H9 (cell line): ENCODE measurements around the gene KIF18A. TPM values are rescaled to one million over a fixed set of nuclear protein-coding genes. Genes with fewer than 3 reads are reported as not detected.

Experiments
- DNase-seq: peaks from one replicate; pipeline ENCODE4 v3.0.0-alpha.2; 2017
- H2AFZ ChIP-seq: one replicate; pipeline ENCODE4 v1.6.1; 2013; ENCODE audit warnings: mild to moderate bottlenecking, low read length, control low read depth, moderate library complexity
- H2AK5ac ChIP-seq: 2 replicates; pipeline ENCODE4 v1.6.1; 2013; ENCODE audit warnings: low read length, control low read depth, mixed read lengths; ENCODE audit not compliant: insufficient read length
- H2BK120ac ChIP-seq: one replicate; pipeline ENCODE4 v1.6.1; 2013; ENCODE audit warnings: low read depth, mild to moderate bottlenecking, low read length, control low read depth, inconsistent platforms; ENCODE audit not compliant: poor library complexity, severe bottlenecking
- H2BK12ac ChIP-seq: 2 replicates; pipeline ENCODE4 v1.6.1; 2013; ENCODE audit warnings: low read length, control low read depth, mixed read lengths, low read depth; ENCODE audit not compliant: insufficient read length
- H2BK15ac ChIP-seq: 2 replicates; pipeline ENCODE4 v1.6.1; 2013; ENCODE audit warnings: low read depth, low read length, control low read depth
- H2BK20ac ChIP-seq: one replicate; pipeline ENCODE4 v1.6.1; 2013; ENCODE audit warnings: low read depth, mild to moderate bottlenecking, low read length, control low read depth, inconsistent platforms; ENCODE audit not compliant: poor library complexity, severe bottlenecking
- H2BK5ac ChIP-seq: 2 replicates; pipeline ENCODE4 v1.6.1; 2013; ENCODE audit warnings: low read length, control low read depth, mixed read lengths; ENCODE audit not compliant: insufficient read length
- H3K14ac ChIP-seq: 2 replicates; pipeline ENCODE4 v1.6.1; 2013; ENCODE audit warnings: low read length, control low read depth; ENCODE audit not compliant: insufficient read depth
- H3K18ac ChIP-seq: 2 replicates; pipeline ENCODE4 v1.6.1; 2013; ENCODE audit warnings: low read depth, mild to moderate bottlenecking, mixed read lengths, low read length, control low read depth; ENCODE audit not compliant: insufficient read length
- H3K23ac ChIP-seq: 2 replicates; pipeline ENCODE4 v1.6.1; 2013; ENCODE audit warnings: low read length, control low read depth, mixed read lengths, low read depth; ENCODE audit not compliant: insufficient read length
- H3K23me2 ChIP-seq: 2 replicates; pipeline ENCODE4 v1.6.1; 2013; ENCODE audit warnings: low read depth, mild to moderate bottlenecking, mixed read lengths, low read length, control low read depth; ENCODE audit not compliant: insufficient read length, poor library complexity, severe bottlenecking
- H3K27ac ChIP-seq: 2 replicates; pipeline ENCODE4 v1.5.1; 2013; ENCODE audit warnings: low read length, control low read depth, mixed read lengths, low read depth; ENCODE audit not compliant: insufficient read length
- H3K27me3 ChIP-seq: 2 replicates; pipeline ENCODE4 v1.6.1; 2013; ENCODE audit warnings: low read length, control low read depth, inconsistent platforms; ENCODE audit not compliant: insufficient read depth
- H3K4ac ChIP-seq: 2 replicates; pipeline ENCODE4 v1.6.1; 2013; ENCODE audit warnings: low read depth, mild to moderate bottlenecking, control low read depth, inconsistent platforms, low read length, moderate library complexity
- H3K4me1 ChIP-seq: 2 replicates; pipeline ENCODE4 v1.6.1; 2013; ENCODE audit warnings: low read length, control low read depth, inconsistent platforms; ENCODE audit not compliant: insufficient read depth
- H3K4me2 ChIP-seq: 2 replicates; pipeline ENCODE4 v1.6.1; 2013; ENCODE audit warnings: low read length, control low read depth, mixed read lengths; ENCODE audit not compliant: insufficient read length, insufficient read depth
- H3K56ac ChIP-seq: 2 replicates; pipeline ENCODE4 v1.6.1; 2013; ENCODE audit warnings: low read depth, mild to moderate bottlenecking, mixed read lengths, low read length, control low read depth; ENCODE audit not compliant: insufficient read length
- H3K79me1 ChIP-seq: 2 replicates; pipeline ENCODE4 v1.6.1; 2013; ENCODE audit warnings: low read depth, mild to moderate bottlenecking, moderate library complexity, low read length, control low read depth, inconsistent platforms; ENCODE audit not compliant: insufficient read depth, poor library complexity, severe bottlenecking
- H3K79me2 ChIP-seq: 2 replicates; pipeline ENCODE4 v1.6.1; 2013; ENCODE audit warnings: low read length, control low read depth, inconsistent platforms; ENCODE audit not compliant: insufficient read depth
- H3K9ac ChIP-seq: 2 replicates; pipeline ENCODE4 v1.6.1; 2013; ENCODE audit warnings: low read length, control low read depth, mixed read lengths; ENCODE audit not compliant: insufficient read length; ENCODE audit errors: extremely low read depth
- H3K9me3 ChIP-seq: one replicate; pipeline ENCODE4 v1.6.1; 2013; ENCODE audit warnings: low read depth, low read length, inconsistent platforms; ENCODE audit not compliant: control insufficient read depth
- H3T11ph ChIP-seq: one replicate; pipeline ENCODE4 v1.6.1; 2013; ENCODE audit warnings: mild to moderate bottlenecking, low read length, control low read depth, inconsistent platforms
- H4K20me1 ChIP-seq: one replicate; pipeline ENCODE4 v1.6.1; 2013; ENCODE audit not compliant: control insufficient read depth, insufficient read length, insufficient read depth
- H4K5ac ChIP-seq: 2 replicates; pipeline ENCODE4 v1.6.1; 2013; ENCODE audit warnings: low read depth, mild to moderate bottlenecking, mixed read lengths, low read length, control low read depth; ENCODE audit not compliant: insufficient read length
- H4K8ac ChIP-seq: replicated peaks from 2 replicates; pipeline ENCODE4 v1.6.1; 2013; ENCODE audit warnings: low read length, control low read depth, mixed read lengths, low read depth; ENCODE audit not compliant: insufficient read length
- H4K91ac ChIP-seq: 2 replicates; pipeline ENCODE4 v1.6.1; 2013; ENCODE audit warnings: low read depth, mild to moderate bottlenecking, moderate library complexity, mixed read lengths, low read length, control low read depth; ENCODE audit not compliant: insufficient read length
- H3K27ac Mint-ChIP-seq, 3 experiments: 2 replicates in 2 of 3; 3 replicates in 1 of 3; pipeline ENCODE4 v1.8.0; 2020 to 2021; ENCODE audit warnings: mixed read lengths in 3 of 3, mild to moderate bottlenecking in 1 of 3, moderate library complexity in 1 of 3
- H3K27me3 Mint-ChIP-seq: 2 replicates; pipeline ENCODE4 v1.8.0; 2021; ENCODE audit warnings: low read depth, mild to moderate bottlenecking, moderate library complexity, mixed read lengths
- H3K36me3 Mint-ChIP-seq, 3 experiments: 2 replicates in 2 of 3; 3 replicates in 1 of 3; pipeline ENCODE4 v1.8.0; 2020 to 2021; ENCODE audit warnings: low read depth in 3 of 3, mixed read lengths in 3 of 3; ENCODE audit not compliant: insufficient read depth in 1 of 3
- H3K4me1 Mint-ChIP-seq, 2 experiments: 2 replicates each; pipeline ENCODE4 v1.8.0; 2020; ENCODE audit warnings: mixed read lengths in 2 of 2
- H3K4me3 Mint-ChIP-seq, 2 experiments: 2 replicates in 1 of 2; 3 replicates in 1 of 2; pipeline ENCODE4 v1.8.0; 2020 to 2021; ENCODE audit warnings: mild to moderate bottlenecking in 2 of 2, mixed read lengths in 2 of 2, moderate library complexity in 1 of 2
- H3K9me3 Mint-ChIP-seq, 2 experiments: 2 replicates in 1 of 2; 3 replicates in 1 of 2; pipeline ENCODE4 v1.8.0; 2020; ENCODE audit warnings: mild to moderate bottlenecking in 2 of 2, mixed read lengths in 2 of 2, moderate library complexity in 1 of 2
- CTCF ChIP-seq: fragments of 200-600 bp; sonication (generic); conservative IDR thresholded peaks from 3 replicates; pipeline ENCODE4 v1.8.0; 2021; ENCODE audit warnings: antibody characterized with exemption, mild to moderate bottlenecking
- WGBS: extraction: QIAGEN DNeasy Blood & Tissue Kit; methylation state at CpG from one replicate; pipeline ENCODE4 v1.1.7; 2013; ENCODE audit warnings: missing lambda C conversion rate, low lambda C conversion rate, mixed read lengths; ENCODE audit not compliant: insufficient read length; ENCODE audit errors: extremely low coverage; 5-methylcytosine and 5-hydroxymethylcytosine counted together
- total RNA-seq: library from RNA; stranded (reverse); gene quantifications from 2 replicates; pipeline ENCODE4 v1.2.1, GENCODE V29; 2021

The KIF18A gene
- total RNA-seq, 1 experiment from 2014 or later: 25.9 TPM

GRCh38 chr11:28123151-28123581 lies 15.2 kb upstream of the KIF18A start:
- no peak overlapping the region for H3T11ph ChIP-seq
- no peaks in the 10 kb centered on the region for H3K79me1 ChIP-seq
- H3K27ac Mint-ChIP-seq: peak overlapping the region in 1 of 3 experiments; percentile 56; a peak in 1 of 7 replicates
- H2BK20ac ChIP-seq: no peak overlapping the region
- H3K18ac ChIP-seq: no peak overlapping the region
- H2BK12ac ChIP-seq: no peak overlapping the region
- H3K27me3 Mint-ChIP-seq: no peaks in the 10 kb centered on the region
- H3K23me2 ChIP-seq: no peaks in the 10 kb centered on the region
- no peak for DNase-seq
- no peak overlapping the region for H3K9ac ChIP-seq
- no peaks in the 10 kb centered on the region for H3K36me3 Mint-ChIP-seq
- no peak for TF ChIP-seq CTCF
- no peaks in the 10 kb centered on the region for H3K27me3 ChIP-seq
- no peak overlapping the region for H3K14ac ChIP-seq
- H3K9me3 Mint-ChIP-seq: no peaks in the 10 kb centered on the region
- H3K4me2 ChIP-seq: no peak overlapping the region
- H2AK5ac ChIP-seq: no peak overlapping the region
- no peaks in the 10 kb centered on the region for H3K9me3 ChIP-seq
- H3K4me1 Mint-ChIP-seq: peaks cover 4 to 6% of the 10 kb centered on the region in 2 experiments; a peak in 2 of 4 replicates
- H4K8ac ChIP-seq: no peak overlapping the region
- no peak overlapping the region for H2BK5ac ChIP-seq
- H4K20me1 ChIP-seq: no peaks in the 10 kb centered on the region
- H4K91ac ChIP-seq: no peak overlapping the region
- WGBS: no CpG with 5 or more reads among the region's 3 CpGs
- no peak overlapping the region for H3K27ac ChIP-seq
- no peak overlapping the region for H3K4ac ChIP-seq
- no peaks in the 10 kb centered on the region for H3K4me1 ChIP-seq
- no peak overlapping the region for H2BK15ac ChIP-seq
- no peak overlapping the region for H3K23ac ChIP-seq
- no peak overlapping the region for H3K4me3 Mint-ChIP-seq
- no peaks in the 10 kb centered on the region for H3K79me2 ChIP-seq
- no peak overlapping the region for H4K5ac ChIP-seq
- no peak overlapping the region for H3K56ac ChIP-seq
- no peak overlapping the region for H2AFZ ChIP-seq
- no peak overlapping the region for H2BK120ac ChIP-seq
